ENCODE data around the gene RPL18A. TPM values are rescaled to one million over a fixed set of nuclear protein-coding genes. Genes with fewer than 3 reads are reported as not detected.

RPL18A gene
- total RNA-seq, 1 donor from 2014 or later: 799 TPM

GRCh38 chr19:17910791-17911360 lies 51.2 kb downstream of the RPL18A start:
- DNase-seq: no peak

Small RNAs within 50 kb of the gene (small RNA-seq; reads per million reads assigned to genes)
- gene SNORA68 (ENCODE audit: low replicate concordance): not detected

Other genes with a start within 250 kb of the RPL18A start
- gene UNC13A, start 171.6 kb upstream of the RPL18A start, total RNA-seq: 0.21 TPM
- 27.4 TPM for gene MAP1S, start 140.4 kb upstream of the RPL18A start, total RNA-seq
- 2.2 TPM for gene FCHO1, start 108.4 kb upstream of the RPL18A start, total RNA-seq
- 1.8 TPM for gene B3GNT3, start 64.8 kb upstream of the RPL18A start, total RNA-seq
- not detected for gene INSL3, start 38.4 kb upstream of the RPL18A start, total RNA-seq
- gene JAK3, start 11.9 kb upstream of the RPL18A start, total RNA-seq: 4.6 TPM
- gene SLC5A5, start 12.0 kb downstream of the RPL18A start, total RNA-seq: not detected
- 37.2 TPM for gene CCDC124, start 73.1 kb downstream of the RPL18A start, total RNA-seq
- 0.41 TPM for gene KCNN1, start 107.2 kb downstream of the RPL18A start, total RNA-seq
- 30.1 TPM for gene ARRDC2, start 148.3 kb downstream of the RPL18A start, total RNA-seq
- 0.41 TPM for gene IL12RB1, start 227.0 kb downstream of the RPL18A start, total RNA-seq
- gene MAST3, start 237.9 kb downstream of the RPL18A start, total RNA-seq: 4.9 TPM